Esophagus muscularis mucosa (tissue), 3 donors: ENCODE measurements around the gene PKDCC.

Experiments used
- CTCF ChIP-seq, 3 experiments: fragments of 200-600 bp in 2 of 3; fragments of 450-650 bp in 1 of 3; sonication (generic) in 2 of 3; IDR thresholded peaks; one replicate each; pipeline ENCODE4 v1.5.1; 2017 to 2019; ENCODE audit warnings: antibody characterized with exemption in 3 of 3, mild to moderate bottlenecking in 2 of 3, moderate library complexity in 1 of 3
- POLR2A ChIP-seq: fragments of 450-650 bp; IDR thresholded peaks from one replicate; pipeline ENCODE4 v1.6.1; 2017; ENCODE audit warnings: antibody characterized with exemption, moderate library complexity, mild to moderate bottlenecking, low read depth

DNA sequence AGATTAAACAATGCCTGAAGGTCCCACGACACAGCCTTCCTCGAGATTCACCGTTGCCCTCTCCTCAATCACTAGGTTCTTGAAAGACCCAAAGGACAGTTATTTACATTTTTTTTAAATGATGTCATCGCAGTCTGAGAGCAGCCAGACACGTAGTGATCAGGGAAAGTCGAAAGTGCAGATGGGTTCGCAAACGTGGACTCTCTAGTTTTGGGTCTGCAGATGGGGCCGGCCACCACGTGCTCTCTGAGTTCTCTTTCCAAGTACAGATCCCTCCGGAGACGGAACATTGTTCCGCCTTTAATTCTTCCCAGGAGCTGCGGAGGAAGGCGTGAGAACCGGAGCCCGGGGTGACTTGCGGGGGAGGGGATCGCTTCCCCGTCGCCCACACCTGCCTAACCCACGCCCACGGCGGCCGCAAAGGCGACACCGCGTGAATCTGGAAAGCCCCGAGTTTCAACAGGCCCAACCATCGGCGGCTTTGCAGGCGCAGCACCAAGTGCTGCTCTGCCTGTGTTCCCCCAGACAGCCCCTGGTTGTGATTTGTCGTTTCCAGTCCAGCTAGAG lies 54.3 kb downstream of the PKDCC start:
- TF ChIP-seq POLR2A: no peak
- no peak for TF ChIP-seq CTCF (IDR thresholded peaks at IDR 0.05)
